Fibroblast of villous mesenchyme (primary cell): ENCODE data around the gene ADARB1. TPM values are rescaled to one million over a fixed set of nuclear protein-coding genes. Genes with fewer than 3 reads are reported as not detected.

Experiments used
- DNase-seq: peaks from one replicate; pipeline ENCODE4 v3.0.0-alpha.2; 2010; ENCODE audit warnings: low read depth
- H3K4me3 ChIP-seq: 2 replicates; pipeline ENCODE4 v1.5.1; 2011; ENCODE audit warnings: low read depth, mild to moderate bottlenecking, low read length
- total RNA-seq: library from RNA; depleted of rRNA; stranded (reverse); fragments of >200 nt; gene quantifications from 2 replicates; pipeline ENCODE4 v1.2.3, GENCODE V29; 2012
- TF ChIP-seq, protein P1 (sequence below): IDR thresholded peaks from 2 replicates; pipeline ENCODE4 v1.5.1; 2012; ENCODE audit warnings: low read depth, mild to moderate bottlenecking, low read length; ENCODE audit not compliant: insufficient read depth

Gene ADARB1
- total RNA-seq, 1 donor, result 16.4 TPM

DNA sequence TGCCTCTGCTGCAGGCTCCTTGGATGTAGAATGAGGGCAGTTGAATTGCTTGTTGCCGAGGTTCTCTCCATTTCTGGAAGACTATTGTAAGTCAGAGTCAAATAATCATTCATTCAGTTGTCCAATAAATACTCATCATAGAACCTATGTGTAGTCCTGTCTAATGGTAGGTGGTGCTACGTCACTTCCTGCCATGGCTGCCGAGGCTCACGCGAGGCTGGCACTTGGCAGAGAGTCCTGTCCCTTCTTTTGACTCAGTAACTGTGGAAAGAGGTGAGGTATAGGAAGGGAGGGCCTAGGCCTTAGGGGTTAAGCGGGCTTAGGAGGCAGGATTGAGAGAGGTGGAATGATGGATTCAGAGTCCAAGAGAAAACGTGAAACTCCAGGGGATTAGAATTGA is 9.7 kb downstream of the ADARB1 start:
- DNase-seq, result no peak
- TF ChIP-seq, protein P1, sequence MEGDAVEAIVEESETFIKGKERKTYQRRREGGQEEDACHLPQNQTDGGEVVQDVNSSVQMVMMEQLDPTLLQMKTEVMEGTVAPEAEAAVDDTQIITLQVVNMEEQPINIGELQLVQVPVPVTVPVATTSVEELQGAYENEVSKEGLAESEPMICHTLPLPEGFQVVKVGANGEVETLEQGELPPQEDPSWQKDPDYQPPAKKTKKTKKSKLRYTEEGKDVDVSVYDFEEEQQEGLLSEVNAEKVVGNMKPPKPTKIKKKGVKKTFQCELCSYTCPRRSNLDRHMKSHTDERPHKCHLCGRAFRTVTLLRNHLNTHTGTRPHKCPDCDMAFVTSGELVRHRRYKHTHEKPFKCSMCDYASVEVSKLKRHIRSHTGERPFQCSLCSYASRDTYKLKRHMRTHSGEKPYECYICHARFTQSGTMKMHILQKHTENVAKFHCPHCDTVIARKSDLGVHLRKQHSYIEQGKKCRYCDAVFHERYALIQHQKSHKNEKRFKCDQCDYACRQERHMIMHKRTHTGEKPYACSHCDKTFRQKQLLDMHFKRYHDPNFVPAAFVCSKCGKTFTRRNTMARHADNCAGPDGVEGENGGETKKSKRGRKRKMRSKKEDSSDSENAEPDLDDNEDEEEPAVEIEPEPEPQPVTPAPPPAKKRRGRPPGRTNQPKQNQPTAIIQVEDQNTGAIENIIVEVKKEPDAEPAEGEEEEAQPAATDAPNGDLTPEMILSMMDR, result no peak
- no peak overlapping the region for H3K4me3 ChIP-seq

GRCh38 chr21:45084881-45085536 is 10.6 kb downstream of the ADARB1 start:
- DNase-seq, result no peak
- TF ChIP-seq, protein P1, result no peak
- H3K4me3 ChIP-seq, result no peak overlapping the region

DNA sequence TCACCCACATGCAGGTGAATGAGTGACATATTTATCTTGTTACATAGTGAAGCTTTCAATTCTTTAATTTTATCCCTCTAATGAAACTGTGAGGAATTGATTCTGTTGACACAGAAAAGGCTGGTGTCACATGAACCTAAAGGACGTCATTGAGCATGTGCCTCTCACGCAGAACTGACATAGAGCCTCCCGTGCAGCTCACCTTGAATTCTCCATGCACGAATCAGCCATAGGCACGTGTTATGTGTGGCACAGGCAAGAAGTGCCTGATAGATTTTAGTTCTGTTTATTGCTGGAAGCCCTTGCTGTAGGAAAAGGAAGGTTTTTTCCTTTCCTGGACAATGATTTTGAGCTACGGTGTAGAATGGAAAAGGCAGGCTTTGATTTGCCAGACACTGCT is 11.3 kb downstream of the ADARB1 start:
- TF ChIP-seq, protein P1, result no peak
- no peak overlapping the region for H3K4me3 ChIP-seq
- no peak for DNase-seq

DNA sequence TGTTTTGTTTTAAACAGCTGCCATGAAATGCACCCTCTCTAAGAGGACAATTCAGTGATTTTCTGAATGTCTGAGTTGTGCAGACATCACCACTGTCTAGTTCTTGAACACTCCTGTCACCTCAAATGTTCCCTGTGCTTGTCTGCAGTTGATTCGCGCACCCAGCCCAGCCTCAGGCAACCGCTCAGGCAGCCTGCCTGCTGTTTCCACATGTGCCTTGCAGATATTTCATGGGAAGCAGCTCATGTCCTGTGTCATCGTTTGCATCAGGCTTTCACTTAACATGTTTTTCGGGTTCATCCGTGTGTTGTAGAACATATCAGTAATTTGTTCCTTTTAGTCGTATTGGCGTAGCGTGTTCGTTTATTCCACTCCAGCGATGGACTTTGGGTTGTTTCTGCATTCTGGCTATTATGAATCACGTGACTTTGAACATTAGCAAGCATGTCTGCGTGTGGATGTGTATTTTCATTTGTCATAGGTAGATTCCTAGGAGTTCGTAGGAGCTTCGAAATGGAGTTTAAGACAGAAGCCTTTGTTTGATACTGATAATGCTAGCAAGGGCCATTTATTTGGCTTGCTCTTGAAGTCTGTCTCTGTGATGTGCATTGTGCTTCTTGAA is 12.1 kb downstream of the ADARB1 start:
- H3K4me3 ChIP-seq, result no peak overlapping the region
- TF ChIP-seq, protein P1, result no peak
- no peak for DNase-seq

DNA sequence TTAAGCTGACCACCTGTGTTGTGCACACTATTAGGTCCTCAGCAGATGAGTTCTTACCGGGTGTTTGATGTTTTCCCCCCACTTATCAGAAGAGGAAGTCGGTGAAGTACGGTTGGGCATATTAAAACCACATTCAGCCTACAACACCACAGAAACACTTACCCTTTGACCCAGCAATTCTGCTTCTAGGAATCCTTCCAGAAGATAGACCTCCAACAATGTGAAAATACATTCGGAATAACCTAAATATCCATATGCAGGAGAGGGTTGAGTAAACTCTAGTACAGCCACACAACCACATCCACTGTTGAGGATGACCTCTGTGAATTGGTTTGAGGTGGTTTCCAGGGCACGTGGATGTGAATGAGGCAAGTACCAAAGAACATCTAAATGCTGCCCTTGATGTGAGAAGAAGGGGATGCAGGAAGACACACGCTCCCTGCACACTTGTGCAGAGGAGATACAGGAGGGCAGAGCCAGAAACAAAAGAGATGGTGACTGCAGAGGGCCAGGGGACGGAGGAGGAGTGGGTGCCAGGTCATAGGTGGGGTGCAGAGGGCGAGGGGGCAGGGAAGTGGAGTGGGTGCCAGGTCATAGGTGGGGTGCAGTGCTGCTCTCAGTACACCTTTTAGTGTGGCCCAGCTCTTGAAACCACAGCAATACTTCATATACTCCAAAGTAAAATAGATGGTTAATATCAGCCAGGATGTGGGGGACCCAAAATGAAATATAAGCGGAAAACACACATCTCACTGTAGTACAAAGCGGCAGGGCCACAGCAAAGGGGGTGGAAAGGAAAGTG is 12.8 kb downstream of the ADARB1 start:
- TF ChIP-seq, protein P1, result no peak
- no peak overlapping the region for H3K4me3 ChIP-seq
- DNase-seq, result peak; percentile 61

DNA sequence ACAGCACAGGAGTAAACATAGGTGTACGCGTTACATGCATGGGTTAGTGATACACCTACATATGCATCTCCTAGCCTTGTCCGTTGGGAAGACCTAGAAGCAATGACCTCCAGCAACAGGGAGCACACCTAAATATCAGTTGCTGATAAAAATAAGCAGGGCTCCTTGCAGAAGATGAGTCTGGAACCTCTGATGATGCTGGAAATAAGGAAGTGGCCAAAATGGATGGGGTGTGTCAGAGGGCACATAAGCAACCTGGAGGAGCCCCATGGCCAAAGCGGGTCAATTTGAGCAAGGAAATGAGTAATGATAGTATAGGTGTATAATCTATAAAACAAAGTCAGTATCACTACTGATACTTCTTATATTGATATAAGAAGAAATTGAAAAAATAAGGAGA is 13.7 kb downstream of the ADARB1 start:
- no peak for DNase-seq
- H3K4me3 ChIP-seq, result no peak overlapping the region
- TF ChIP-seq, protein P1, result no peak
